K562 (cell line): ENCODE results near the gene BLOC1S3. TPM values are rescaled to one million over a fixed set of nuclear protein-coding genes. Genes with fewer than 3 reads are reported as not detected.

Experiments used
- ATAC-seq: fragments of 200-7000 bp; cut with Tn5 transposase; 3 replicates; pipeline ENCODE4 v1.9.1; 2020; ENCODE audit warnings: moderate library complexity
- BruUV-seq: library from RNA; stranded (reverse); fragments of 400-500 nt; replicated peaks from 2 replicates; lab custom pipeline; 2021; lab: Mats Ljungman, UMichigan
- CTCF ChIA-PET: fragments of 300-600 bp; formaldehyde crosslinking; extraction: SDS; loops from one replicate; lab custom pipeline; 2021; ENCODE audit warnings: low intra/inter-chr PET ratio; lab: Yijun Ruan, JAX
- POLR2A ChIA-PET: fragments of 300-600, 350-650 bp; sonication (Branson Sonifier 250); formaldehyde crosslinking; extraction: SDS; loops from one replicate; lab custom pipeline; 2021; ENCODE audit warnings: antibody characterized with exemption, inconsistent platforms; lab: Yijun Ruan, JAX
- DNase-seq, 4 experiments: peaks; one replicate each; pipeline versions ENCODE4 v3.0.0 to v3.0.0-alpha.2; 2011 to 2018; ENCODE audit warnings: low spot score in 3 of 4, mixed read lengths in 3 of 4; ENCODE audit errors: extremely low read depth in 1 of 4
- FAIRE-seq: peaks from 2 replicates; lab custom pipeline; 2011; peaks lifted over from hg19 to GRCh38; lab: Jason Lieb, UNC
- H2AFZ ChIP-seq: 2 replicates; pipeline ENCODE4 v1.6.0; 2011; ENCODE audit warnings: low read depth, low read length, control low read depth, inconsistent platforms
- H3K27ac ChIP-seq: fragments of 200-600 bp; 3 replicates; pipeline ENCODE4 v1.8.0; 2011; ENCODE audit warnings: low read depth, mild to moderate bottlenecking, control low read depth, inconsistent platforms, low read length, moderate library complexity, mixed read lengths; ENCODE audit errors: extremely low read depth
- H3K27me3 ChIP-seq, 2 experiments: fragments of 300-600 bp in 1 of 2; 2 replicates in 1 of 2; 3 replicates in 1 of 2; pipeline versions ENCODE4 v1.6.0 to v1.8.0; 2011; ENCODE audit warnings: inconsistent platforms in 2 of 2, low read length in 2 of 2, mild to moderate bottlenecking in 1 of 2, mixed read lengths in 1 of 2, moderate library complexity in 1 of 2; ENCODE audit not compliant: control insufficient read depth in 2 of 2, insufficient read depth in 2 of 2
- H3K36me3 ChIP-seq: fragments of 300-600 bp; 3 replicates; pipeline ENCODE4 v1.8.0; 2011; ENCODE audit warnings: mild to moderate bottlenecking, low read length, inconsistent platforms; ENCODE audit not compliant: control insufficient read depth, insufficient read depth
- H3K4me1 ChIP-seq, 2 experiments: fragments of 200-600 bp in 1 of 2; replicated peaks in 1 of 2; 2 replicates in 1 of 2; 3 replicates in 1 of 2; pipeline versions ENCODE4 v1.5.1 to v1.8.0; 2011; ENCODE audit warnings: inconsistent platforms in 2 of 2, low read length in 2 of 2, mild to moderate bottlenecking in 1 of 2, mixed read lengths in 1 of 2, moderate library complexity in 1 of 2; ENCODE audit not compliant: control insufficient read depth in 2 of 2, insufficient read depth in 2 of 2
- H3K4me2 ChIP-seq: 2 replicates; pipeline ENCODE4 v1.6.1; 2011; ENCODE audit warnings: low read length, control low read depth, inconsistent platforms, mixed read lengths; ENCODE audit not compliant: insufficient read depth
- H3K4me3 ChIP-seq: fragments of 200-600 bp; sonication (generic), shearing (Covaris generic); 2 replicates; pipeline ENCODE4 v1.5.1; 2016; ENCODE audit warnings: control low read depth, inconsistent platforms
- H3K79me2 ChIP-seq: fragments of 200-600 bp; 3 replicates; pipeline ENCODE4 v1.8.0; 2011; ENCODE audit warnings: low read length, inconsistent platforms; ENCODE audit not compliant: control insufficient read depth, insufficient read depth
- H3K9ac ChIP-seq, 2 experiments: 2 replicates each; pipeline versions ENCODE4 v1.6.0 to v1.6.1; 2011; ENCODE audit warnings: low read depth in 2 of 2, low read length in 2 of 2, control low read depth in 1 of 2, inconsistent platforms in 1 of 2, mild to moderate bottlenecking in 1 of 2, mixed read lengths in 1 of 2; ENCODE audit not compliant: insufficient read depth in 1 of 2
- H3K9me1 ChIP-seq: one replicate; pipeline ENCODE4 v1.6.0; 2011; ENCODE audit warnings: inconsistent platforms, mild to moderate bottlenecking, low read length, moderate library complexity; ENCODE audit not compliant: control insufficient read depth, insufficient read depth
- H3K9me3 ChIP-seq: replicated peaks from 2 replicates; pipeline ENCODE4 v1.5.1; 2011; ENCODE audit warnings: low read depth, low read length, inconsistent platforms; ENCODE audit not compliant: control insufficient read depth, insufficient read depth
- H4K20me1 ChIP-seq: replicated peaks from 2 replicates; pipeline ENCODE4 v1.6.1; 2011; ENCODE audit warnings: low read length, inconsistent platforms, mixed read lengths; ENCODE audit not compliant: control insufficient read depth, insufficient read depth
- EHMT2 ChIP-seq: fragments of 450-650 bp; IDR thresholded peaks from 2 replicates; pipeline ENCODE4 v1.6.1; 2018; ENCODE audit warnings: antibody characterized with exemption
- FOXK1 ChIP-seq: sonication (generic); formaldehyde crosslinking; IDR thresholded peaks from 2 replicates; pipeline ENCODE4 v1.8.0; 2022; ENCODE audit warnings: missing genetic modification reagents, mild to moderate bottlenecking, borderline replicate concordance
- MBD2 ChIP-seq: sonication (generic); IDR thresholded peaks from 2 replicates; pipeline ENCODE4 v1.6.1; 2016; ENCODE audit warnings: low read depth, borderline replicate concordance
- NR2C1 ChIP-seq, 2 experiments: fragments of 450-650 bp; IDR thresholded peaks; 2 replicates each; pipeline ENCODE4 v1.6.1; 2017; ENCODE audit warnings: mild to moderate bottlenecking in 2 of 2, antibody characterized with exemption in 1 of 2, inconsistent platforms in 1 of 2, missing compliant biosample characterization in 1 of 2, missing genetic modification characterization in 1 of 2
- PHF20 ChIP-seq: fragments of 450-650 bp; IDR thresholded peaks from 2 replicates; pipeline ENCODE4 v1.6.1; 2018; ENCODE audit not compliant: partially characterized antibody
- POLR2G ChIP-seq: fragments of 200-400 bp; formaldehyde crosslinking; IDR thresholded peaks from 2 replicates; pipeline ENCODE4 v1.6.1; 2017; ENCODE audit warnings: low read depth, mild to moderate bottlenecking, antibody characterized with exemption, low read length, moderate library complexity
- SPI1 ChIP-seq: IDR thresholded peaks from 2 replicates; pipeline ENCODE4 v1.6.1; 2011; ENCODE audit warnings: low read depth, low read length, control low read depth, borderline replicate concordance
- SRSF7 ChIP-seq: fragments of 200-400 bp; formaldehyde crosslinking; optimal IDR thresholded peaks from 2 replicates; pipeline ENCODE3; 2017; ENCODE audit warnings: mild to moderate bottlenecking, low read depth, low read length
- ZNF121 ChIP-seq: sonication (generic); formaldehyde crosslinking; conservative IDR thresholded peaks from 2 replicates; pipeline ENCODE4 v1.8.0; 2022; ENCODE audit warnings: missing genetic modification reagents
- ZNF282 ChIP-seq: sonication (generic); formaldehyde crosslinking; IDR thresholded peaks from 2 replicates; pipeline ENCODE4 v1.8.1; 2023; ENCODE audit warnings: missing genetic modification reagents
- ZNF561 ChIP-seq: fragments of 450-650 bp; formaldehyde crosslinking; conservative IDR thresholded peaks from 2 replicates; pipeline ENCODE4 v1.4.0; 2020; ENCODE audit warnings: mild to moderate bottlenecking, moderate library complexity
- WGBS: fragments of 100-300 bp; shearing (Covaris generic); methylation state at CpG from one replicate; pipeline ENCODE4 v1.1.6; 2016; ENCODE audit warnings: low coverage, mixed read lengths; ENCODE audit not compliant: insufficient coverage; ENCODE audit errors: missing lambda C conversion rate; 5-methylcytosine and 5-hydroxymethylcytosine counted together
- in situ Hi-C: fragments of 300-500 bp; cut with MboI; formaldehyde crosslinking; loops from 4 replicates; pipeline ENCODE4 v1.15.0; 2018; ENCODE audit warnings: inconsistent platforms, mixed read lengths
- intact Hi-C: fragments of 100-400 bp; cut with micrococcal nuclease; formaldehyde crosslinking; loops from 2 replicates; pipeline ENCODE4 v1.14.2; 2022
- polyA plus RNA-seq, 8 experiments: library from polyadenylated mRNA; depleted of rRNA in 4 of 8; stranded (reverse) in 5 of 8; unstranded in 3 of 8; fragments of >200 nt; fragmentation: Nextera tagmentation in 2 of 8; fragmentation: Illumina TruSeq in 1 of 8; extraction: Ambion mirVana in 2 of 8; extraction: Trizol in 1 of 8; gene quantifications; 2 replicates each; pipeline versions ENCODE4 v1.2.1 to v1.2.3, GENCODE V29; 2011 to 2014; ENCODE audit warnings: inconsistent platforms in 1 of 8, missing spikeins in 1 of 8
- total RNA-seq, 7 experiments: library from RNA; depleted of rRNA in 6 of 7; stranded (reverse); fragments of >200 nt in 6 of 7; fragmentation: Illumina TruSeq in 2 of 7; extraction: Trizol in 2 of 7; gene quantifications; 2 replicates each; pipeline versions ENCODE4 v1.2.1 to v1.2.3, GENCODE V29; 2011 to 2021; ENCODE audit warnings: low replicate concordance in 1 of 7
- TF ChIP-seq, protein P1 (sequence below): sonication (generic); formaldehyde crosslinking; IDR thresholded peaks from 2 replicates; pipeline ENCODE4 v1.8.0; 2022; ENCODE audit warnings: mild to moderate bottlenecking, low read depth, missing genetic modification reagents
- TF ChIP-seq, protein P2 (sequence below): sonication (generic); formaldehyde crosslinking; IDR thresholded peaks from 2 replicates; pipeline ENCODE4 v1.8.1; 2023; ENCODE audit warnings: mild to moderate bottlenecking, missing genetic modification reagents
- TF ChIP-seq, protein P3 (sequence below): sonication (generic); IDR thresholded peaks from 2 replicates; pipeline ENCODE4 v1.6.1; 2016

BLOC1S3 gene
- total and polyA plus RNA-seq, 9 of the 15 experiments (the other 6 are each of a cell fraction or from before 2014, with no cell fraction given): 3.9 to 20.2 (median 10.4) TPM

GRCh38 chr19:45151821-45152503 is 26.6 kb upstream of the BLOC1S3 start (continued):
- TF ChIP-seq, protein P1, sequence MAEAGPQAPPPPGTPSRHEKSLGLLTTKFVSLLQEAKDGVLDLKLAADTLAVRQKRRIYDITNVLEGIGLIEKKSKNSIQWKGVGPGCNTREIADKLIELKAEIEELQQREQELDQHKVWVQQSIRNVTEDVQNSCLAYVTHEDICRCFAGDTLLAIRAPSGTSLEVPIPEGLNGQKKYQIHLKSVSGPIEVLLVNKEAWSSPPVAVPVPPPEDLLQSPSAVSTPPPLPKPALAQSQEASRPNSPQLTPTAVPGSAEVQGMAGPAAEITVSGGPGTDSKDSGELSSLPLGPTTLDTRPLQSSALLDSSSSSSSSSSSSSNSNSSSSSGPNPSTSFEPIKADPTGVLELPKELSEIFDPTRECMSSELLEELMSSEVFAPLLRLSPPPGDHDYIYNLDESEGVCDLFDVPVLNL (CRISPR knock-in tag): no peak
- TF ChIP-seq POLR2G (peak; percentile 72), ZNF561 (CRISPR knock-in tag) (no peak), ZNF121 (no peak)

- H4K20me1 ChIP-seq: peaks cover 8% of the 10 kb centered on the region
- H3K79me2 ChIP-seq: no peaks in the 10 kb centered on the region
- no peaks in the 10 kb centered on the region for H3K27me3 ChIP-seq
- peaks cover 5% of the 10 kb centered on the region for H3K9me1 ChIP-seq
- intact Hi-C loops: no loop called here
- CTCF ChIA-PET: no interaction called here
- WGBS: 96% methylated on average over 48 of the region's 91 CpGs
- H2AFZ ChIP-seq: no peak overlapping the region
- in situ Hi-C loops: no loop called here
- ATAC-seq (no peak), FAIRE-seq (no peak), DNase-seq (no peak)
- no TSS peak for BruUV-seq
- no peak overlapping the region; a peak in 2 of 4 replicates for H3K9ac ChIP-seq
- peaks cover 15 to 56% of the 10 kb centered on the region in 2 experiments for H3K4me1 ChIP-seq
- H3K36me3 ChIP-seq: no peaks in the 10 kb centered on the region
- H3K27ac ChIP-seq: no peak overlapping the region
- no peaks in the 10 kb centered on the region for H3K9me3 ChIP-seq
- H3K4me3 ChIP-seq: no peak overlapping the region
- no peak overlapping the region for H3K4me2 ChIP-seq
- POLR2A ChIA-PET: interaction anchor here (0.9 kb wide), 1 partner anchor 157 kb away, joined by 4 read pairs; no protein-coding TSS in a partner anchor
- TF ChIP-seq FOXK1 (CRISPR knock-in tag) (no peak), SRSF7 (no peak), MBD2 (no peak), SPI1 (no peak), EHMT2 (no peak), PHF20 (no peak), NR2C1 (IDR thresholded peaks at IDR 0.05) (no peak), NR2C1 (tag; IDR thresholded peaks at IDR 0.05) (no peak), ZNF282 (CRISPR knock-in tag) (no peak)
- TF ChIP-seq, protein P2, sequence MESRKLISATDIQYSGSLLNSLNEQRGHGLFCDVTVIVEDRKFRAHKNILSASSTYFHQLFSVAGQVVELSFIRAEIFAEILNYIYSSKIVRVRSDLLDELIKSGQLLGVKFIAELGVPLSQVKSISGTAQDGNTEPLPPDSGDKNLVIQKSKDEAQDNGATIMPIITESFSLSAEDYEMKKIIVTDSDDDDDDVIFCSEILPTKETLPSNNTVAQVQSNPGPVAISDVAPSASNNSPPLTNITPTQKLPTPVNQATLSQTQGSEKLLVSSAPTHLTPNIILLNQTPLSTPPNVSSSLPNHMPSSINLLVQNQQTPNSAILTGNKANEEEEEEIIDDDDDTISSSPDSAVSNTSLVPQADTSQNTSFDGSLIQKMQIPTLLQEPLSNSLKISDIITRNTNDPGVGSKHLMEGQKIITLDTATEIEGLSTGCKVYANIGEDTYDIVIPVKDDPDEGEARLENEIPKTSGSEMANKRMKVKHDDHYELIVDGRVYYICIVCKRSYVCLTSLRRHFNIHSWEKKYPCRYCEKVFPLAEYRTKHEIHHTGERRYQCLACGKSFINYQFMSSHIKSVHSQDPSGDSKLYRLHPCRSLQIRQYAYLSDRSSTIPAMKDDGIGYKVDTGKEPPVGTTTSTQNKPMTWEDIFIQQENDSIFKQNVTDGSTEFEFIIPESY (CRISPR knock-in tag): 0 out of 2 replicates have a peak, but pooled peaks have one; percentile 11
- TF ChIP-seq, protein P3, sequence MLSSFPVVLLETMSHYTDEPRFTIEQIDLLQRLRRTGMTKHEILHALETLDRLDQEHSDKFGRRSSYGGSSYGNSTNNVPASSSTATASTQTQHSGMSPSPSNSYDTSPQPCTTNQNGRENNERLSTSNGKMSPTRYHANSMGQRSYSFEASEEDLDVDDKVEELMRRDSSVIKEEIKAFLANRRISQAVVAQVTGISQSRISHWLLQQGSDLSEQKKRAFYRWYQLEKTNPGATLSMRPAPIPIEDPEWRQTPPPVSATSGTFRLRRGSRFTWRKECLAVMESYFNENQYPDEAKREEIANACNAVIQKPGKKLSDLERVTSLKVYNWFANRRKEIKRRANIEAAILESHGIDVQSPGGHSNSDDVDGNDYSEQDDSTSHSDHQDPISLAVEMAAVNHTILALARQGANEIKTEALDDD: no peak
These were observed 25.9 kb upstream of the BLOC1S3 start for GRCh38 chr19:45152504-45153338.
